Lower leg skin (tissue), 4 donors: ENCODE data around the gene RNF40. TPM values are rescaled to one million over a fixed set of nuclear protein-coding genes. Genes with fewer than 3 reads are reported as not detected.

Source experiments
- DNase-seq, 2 donors: peaks; one replicate each; pipeline ENCODE4 v3.0.0-alpha.2; 2019; ENCODE audit warnings: low spot score in 2 of 2
- H3K4me3 ChIP-seq: fragments of 200-600 bp; sonication (generic); 2 replicates; pipeline ENCODE4 v1.5.1; 2017; ENCODE audit warnings: mild to moderate bottlenecking, low read depth; ENCODE audit not compliant: poor library complexity, severe bottlenecking
- POLR2A ChIP-seq, 2 donors: fragments of 450-650 bp; IDR thresholded peaks; one replicate each; pipeline ENCODE4 v1.6.1; 2016 to 2017; ENCODE audit warnings: antibody characterized with exemption in 2 of 2, mild to moderate bottlenecking in 1 of 2, moderate library complexity in 1 of 2
- WGBS, 2 donors: methylation state at CpG; one replicate each; pipeline ENCODE4 v1.1.5; 2018; 5-methylcytosine and 5-hydroxymethylcytosine counted together
- intact Hi-C: fragments of 100-400 bp; cut with DNase I; formaldehyde crosslinking; loops from one replicate; pipeline ENCODE4 v1.15.0; 2023; ENCODE audit warnings: low total_unique reads
- total RNA-seq, 4 donors: library from RNA; depleted of rRNA; stranded (reverse); fragments of >200 nt; gene quantifications; one replicate each; pipeline ENCODE4 v1.1.0, GENCODE V29; 2016
- TF ChIP-seq, protein P1 (sequence below), 3 donors: fragments of 450-650 bp; IDR thresholded peaks; one replicate each; pipeline ENCODE4 v1.5.1; 2016; ENCODE audit warnings: antibody characterized with exemption in 3 of 3, mild to moderate bottlenecking in 3 of 3, moderate library complexity in 2 of 3

The RNF40 gene
- total RNA-seq, 4 donors from 2014 or later, result 82.2 to 112 (median 92.9) TPM

DNA sequence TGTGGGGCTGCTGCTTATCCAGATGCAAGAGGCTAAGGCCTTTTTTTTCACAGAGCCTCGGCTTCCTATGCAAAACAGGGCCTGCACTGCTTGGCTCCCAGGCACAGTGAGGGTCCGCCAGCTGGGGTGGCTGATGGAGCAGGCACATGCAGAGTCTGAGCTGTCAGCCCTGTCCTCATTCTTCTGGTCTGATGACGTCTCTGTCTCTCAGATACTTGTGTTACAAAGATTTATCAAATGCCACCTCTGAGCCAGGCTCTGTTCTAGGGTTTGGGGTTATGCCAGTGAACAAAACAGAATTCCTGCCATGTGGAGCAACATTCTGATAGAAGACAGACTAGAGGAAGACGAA, 4.8 kb downstream of the RNF40 start:
- TF ChIP-seq, protein P1, sequence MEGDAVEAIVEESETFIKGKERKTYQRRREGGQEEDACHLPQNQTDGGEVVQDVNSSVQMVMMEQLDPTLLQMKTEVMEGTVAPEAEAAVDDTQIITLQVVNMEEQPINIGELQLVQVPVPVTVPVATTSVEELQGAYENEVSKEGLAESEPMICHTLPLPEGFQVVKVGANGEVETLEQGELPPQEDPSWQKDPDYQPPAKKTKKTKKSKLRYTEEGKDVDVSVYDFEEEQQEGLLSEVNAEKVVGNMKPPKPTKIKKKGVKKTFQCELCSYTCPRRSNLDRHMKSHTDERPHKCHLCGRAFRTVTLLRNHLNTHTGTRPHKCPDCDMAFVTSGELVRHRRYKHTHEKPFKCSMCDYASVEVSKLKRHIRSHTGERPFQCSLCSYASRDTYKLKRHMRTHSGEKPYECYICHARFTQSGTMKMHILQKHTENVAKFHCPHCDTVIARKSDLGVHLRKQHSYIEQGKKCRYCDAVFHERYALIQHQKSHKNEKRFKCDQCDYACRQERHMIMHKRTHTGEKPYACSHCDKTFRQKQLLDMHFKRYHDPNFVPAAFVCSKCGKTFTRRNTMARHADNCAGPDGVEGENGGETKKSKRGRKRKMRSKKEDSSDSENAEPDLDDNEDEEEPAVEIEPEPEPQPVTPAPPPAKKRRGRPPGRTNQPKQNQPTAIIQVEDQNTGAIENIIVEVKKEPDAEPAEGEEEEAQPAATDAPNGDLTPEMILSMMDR (IDR thresholded peaks at IDR 0.05), result no peak
- TF ChIP-seq POLR2A (IDR thresholded peaks at IDR 0.05), result no peak
- 76 to 80% methylated on average over 4 of the region's 4 CpGs for WGBS, 2 donors
- H3K4me3 ChIP-seq, result no peak overlapping the region
- no peak for DNase-seq
- intact Hi-C loops, result no loop called here

DNA sequence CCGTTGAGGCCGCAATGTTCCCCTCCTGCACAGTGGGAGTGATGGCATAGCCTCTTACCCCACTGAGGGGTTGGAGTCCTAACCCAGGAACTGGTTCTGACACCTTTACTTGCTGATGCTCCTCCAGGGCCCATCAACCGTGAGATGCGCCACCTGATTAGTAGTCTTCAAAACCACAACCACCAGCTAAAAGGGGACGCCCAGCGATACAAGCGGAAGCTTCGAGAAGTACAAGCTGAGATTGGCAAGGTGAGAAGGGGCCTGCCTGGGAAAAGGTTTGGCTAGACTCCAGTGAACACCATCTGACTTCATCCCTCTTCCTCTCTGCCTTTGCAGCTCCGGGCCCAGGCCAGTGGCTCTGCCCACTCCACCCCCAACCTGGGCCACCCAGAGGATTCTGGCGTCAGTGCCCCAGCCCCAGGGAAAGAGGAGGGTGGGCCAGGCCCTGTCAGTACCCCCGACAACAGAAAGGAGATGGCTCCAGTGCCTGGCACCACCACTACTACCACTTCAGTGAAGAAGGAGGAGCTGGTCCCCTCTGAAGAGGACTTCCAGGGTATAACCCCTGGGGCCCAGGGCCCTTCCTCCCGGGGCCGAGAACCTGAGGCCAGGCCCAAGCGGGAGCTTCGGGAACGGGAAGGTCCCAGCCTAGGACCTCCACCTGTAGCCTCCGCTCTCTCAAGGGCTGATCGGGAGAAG, 5.8 kb downstream of the RNF40 start:
- DNase-seq, result no peak
- WGBS, 2 donors, result 91 to 94% methylated on average over 18 of the region's 18 CpGs
- no peak overlapping the region for H3K4me3 ChIP-seq
- TF ChIP-seq, protein P1 (IDR thresholded peaks at IDR 0.05), result no peak
- TF ChIP-seq POLR2A (IDR thresholded peaks at IDR 0.05), result no peak
- intact Hi-C loops, result no loop called here

DNA sequence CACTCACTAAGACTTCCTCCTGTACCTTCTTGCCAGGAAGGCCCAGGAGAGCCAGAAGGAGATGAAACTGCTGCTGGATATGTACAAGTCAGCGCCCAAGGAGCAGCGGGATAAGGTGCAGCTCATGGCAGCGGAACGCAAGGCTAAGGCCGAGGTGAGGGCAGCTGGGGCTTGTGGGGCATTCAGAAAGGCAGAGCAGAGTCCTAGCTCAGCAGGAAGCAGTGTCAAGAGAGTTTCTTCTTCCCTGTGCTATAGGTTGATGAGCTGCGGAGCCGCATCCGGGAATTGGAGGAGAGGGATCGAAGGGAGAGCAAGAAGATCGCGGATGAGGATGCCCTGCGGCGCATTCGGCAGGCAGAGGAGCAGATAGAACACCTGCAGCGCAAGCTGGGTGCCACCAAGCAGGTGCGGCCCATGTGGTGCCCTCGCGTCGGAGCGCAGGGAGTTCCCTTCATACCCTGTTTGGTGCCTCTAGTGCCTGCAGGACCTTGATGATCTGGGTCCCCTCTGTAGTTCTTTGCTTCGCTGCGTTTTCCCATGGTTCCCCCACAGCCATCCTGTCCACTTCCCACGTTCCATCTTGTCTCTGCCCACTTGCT, 6.6 kb downstream of the RNF40 start:
- intact Hi-C loops, result no loop called here
- no peak overlapping the region for H3K4me3 ChIP-seq
- WGBS, 2 donors, result 94 to 96% methylated on average over 23 of the region's 23 CpGs
- TF ChIP-seq, protein P1 (IDR thresholded peaks at IDR 0.05), result no peak
- no peak for TF ChIP-seq POLR2A (IDR thresholded peaks at IDR 0.05)
- no peak for DNase-seq

DNA sequence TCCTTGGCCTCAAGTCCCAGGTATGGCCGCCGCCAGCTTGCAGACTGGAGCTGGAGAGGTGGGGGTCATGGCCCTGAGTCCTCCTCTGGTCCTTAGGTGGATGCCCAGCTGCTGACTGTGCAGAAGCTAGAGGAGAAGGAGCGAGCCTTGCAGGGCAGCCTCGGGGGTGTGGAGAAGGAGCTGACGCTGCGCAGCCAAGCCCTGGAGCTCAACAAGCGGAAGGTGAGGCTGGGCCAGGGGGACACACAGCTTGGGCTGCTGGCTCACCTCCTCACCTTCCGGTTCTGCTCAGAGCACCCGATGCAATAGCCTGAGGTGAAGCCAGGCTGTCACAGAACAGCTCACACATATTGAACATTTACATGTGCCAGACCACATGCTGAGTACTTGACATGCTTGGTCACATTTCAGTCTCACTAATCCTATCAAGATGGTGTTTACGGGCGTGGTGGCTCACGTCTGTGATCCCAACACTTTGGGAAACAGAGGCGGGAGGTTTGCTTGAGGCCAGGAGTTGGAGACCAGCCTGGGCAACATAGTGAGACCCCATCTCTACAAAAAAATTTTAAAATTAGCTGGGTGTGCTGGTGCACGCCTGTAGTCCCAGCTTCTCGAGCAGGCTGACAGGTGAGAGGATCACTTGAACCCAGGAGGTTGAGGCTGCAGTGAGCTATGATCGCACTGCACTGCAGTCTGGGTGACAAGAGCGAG, 7.4 kb downstream of the RNF40 start:
- intact Hi-C loops, result loop anchor here (10.0 kb wide), 1 partner anchor 45 kb away; no protein-coding TSS in a partner anchor

DNA sequence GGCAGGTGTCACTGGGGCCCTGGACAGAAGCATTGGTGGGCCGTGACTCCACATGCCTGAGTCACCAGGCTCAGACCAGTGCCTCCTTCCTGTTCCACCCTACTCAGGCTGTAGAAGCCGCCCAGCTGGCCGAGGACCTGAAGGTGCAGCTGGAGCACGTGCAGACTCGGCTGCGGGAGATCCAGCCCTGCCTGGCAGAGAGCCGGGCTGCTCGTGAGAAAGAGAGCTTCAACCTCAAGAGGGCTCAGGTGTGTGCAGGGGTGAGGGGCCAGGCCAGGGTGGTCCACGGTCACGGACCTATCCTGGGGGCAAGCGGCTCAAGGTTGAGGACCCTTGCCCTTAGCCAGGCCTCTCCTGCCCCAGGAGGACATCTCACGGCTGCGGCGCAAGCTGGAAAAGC, 9.6 kb downstream of the RNF40 start:
- TF ChIP-seq, protein P1 (IDR thresholded peaks at IDR 0.05), result no peak
- TF ChIP-seq POLR2A (IDR thresholded peaks at IDR 0.05), result no peak

More for the DNA sequence above, 7.4 kb downstream of the RNF40 start:
- no peak overlapping the region for H3K4me3 ChIP-seq
- TF ChIP-seq POLR2A (IDR thresholded peaks at IDR 0.05), result no peak
- TF ChIP-seq, protein P1 (IDR thresholded peaks at IDR 0.05), result no peak
- WGBS, 2 donors, result 89 to 90% methylated on average over 17 of the region's 17 CpGs
- DNase-seq, result no peak

More for the DNA sequence above, 9.6 kb downstream of the RNF40 start:
- no peak for DNase-seq
- intact Hi-C loops, result loop anchor here (10.0 kb wide), 1 partner anchor 47 kb away; no protein-coding TSS in a partner anchor
- WGBS, 2 donors, result 79 to 83% methylated on average over 14 of the region's 14 CpGs
- no peak overlapping the region for H3K4me3 ChIP-seq
